Activated CD8-positive, alpha-beta memory T cell treated with anti-CD3 and anti-CD28 coated beads, Interleukin-2, amount 50 U/mL, for 24 hours (primary cell): Measurements from ENCODE around the gene NHSL2.

Experiments used
- DNase-seq: peaks from one replicate; pipeline ENCODE4 v3.0.0-alpha.2; 2020; ENCODE audit errors: extremely low read depth

NHSL2 gene

GRCh38 chrX:72108666-72109065 is 198.0 kb downstream of the NHSL2 start:
- no peak for DNase-seq

GRCh38 chrX:72110051-72110875 is 199.6 kb downstream of the NHSL2 start:
- DNase-seq, result no peak

- DNase-seq, result no peak
These were observed 200.4 kb downstream of the NHSL2 start for GRCh38 chrX:72110876-72111708.

- DNase-seq, result no peak
These were observed 202.8 kb downstream of the NHSL2 start for GRCh38 chrX:72113461-72113860.

- DNase-seq, result no peak
These were observed 203.7 kb downstream of the NHSL2 start for GRCh38 chrX:72114306-72114705.

GRCh38 chrX:72114807-72115206 is 204.2 kb downstream of the NHSL2 start:
- no peak for DNase-seq

GRCh38 chrX:72115380-72115779 is 204.7 kb downstream of the NHSL2 start:
- no peak for DNase-seq

GRCh38 chrX:72117636-72118210 is 207.1 kb downstream of the NHSL2 start:
- no peak for DNase-seq

GRCh38 chrX:72120837-72121236 is 210.2 kb downstream of the NHSL2 start:
- no peak for DNase-seq

GRCh38 chrX:72121383-72121782 is 210.7 kb downstream of the NHSL2 start:
- no peak for DNase-seq

- no peak for DNase-seq
These were observed 212.1 kb downstream of the NHSL2 start for GRCh38 chrX:72122621-72123337.

GRCh38 chrX:72123471-72124185 is 213.0 kb downstream of the NHSL2 start:
- DNase-seq, result no peak

GRCh38 chrX:72124540-72125201 is 214.0 kb downstream of the NHSL2 start:
- DNase-seq, result no peak

GRCh38 chrX:72125331-72126047 is 214.8 kb downstream of the NHSL2 start:
- DNase-seq, result no peak

- no peak for DNase-seq
These were observed 215.4 kb downstream of the NHSL2 start for GRCh38 chrX:72126048-72126415.

- DNase-seq, result peak; percentile 54
These were observed 216.0 kb downstream of the NHSL2 start for GRCh38 chrX:72126539-72127140.

GRCh38 chrX:72127332-72127731 is 216.7 kb downstream of the NHSL2 start:
- DNase-seq, result no peak

- no peak for DNase-seq
These were observed 217.7 kb downstream of the NHSL2 start for GRCh38 chrX:72128183-72128834.

GRCh38 chrX:72128881-72129280 is 218.2 kb downstream of the NHSL2 start:
- DNase-seq, result no peak
